ENCODE measurements around the gene PPM1B. TPM values are rescaled to one million over a fixed set of nuclear protein-coding genes. Genes with fewer than 3 reads are reported as not detected.
A peak's percentile ranks its signal among the peaks of the same experiment; 100 is the strongest.

Gene PPM1B
- total and polyA plus RNA-seq, 2 of the 4 experiments (the other 2 are of a cell fraction) = 13.4 to 14.7 TPM

GRCh38 chr2:44246840-44247369, 78.2 kb downstream of the PPM1B start:
- no peak overlapping the region for H3K18ac ChIP-seq (ENCODE audit: low read depth, low read length)
- no peaks in the 10 kb centered on the region for H4K20me1 ChIP-seq (ENCODE audit: insufficient read depth, low read length)
- no peaks in the 10 kb centered on the region for H3K36me3 ChIP-seq (ENCODE audit: control insufficient read depth, insufficient read depth, low read length)
- no peak overlapping the region for H4K8ac ChIP-seq (ENCODE audit: low read depth in 2 of 2, low read length in 2 of 2)
- H3K79me1 ChIP-seq (ENCODE audit: low read depth in 1 of 2, low read length in 2 of 2) = no peaks in the 10 kb centered on the region
- H3K27ac ChIP-seq (ENCODE audit: insufficient read depth, low read length) = no peak overlapping the region
- no peak overlapping the region for H3K4ac ChIP-seq (ENCODE audit: low read depth, low read length)
- no TSS peak for BruUV-seq (replicated peaks)
- no CpG with 5 or more reads among the region's 3 CpGs for WGBS, 2 experiments (ENCODE audit: extremely low coverage in 2 of 2, insufficient read length in 1 of 2)
- no peak overlapping the region for H2AK9ac ChIP-seq (replicated peaks; ENCODE audit: low read depth, low read length, poor library complexity)
- H3K4me2 ChIP-seq (ENCODE audit: low read depth, low read length) = no peak overlapping the region
- no peaks in the 10 kb centered on the region for H3K9me3 ChIP-seq (ENCODE audit: control insufficient read depth, insufficient read depth, low read length)
- TF ChIP-seq NFE2L2 (IDR thresholded peaks at IDR 0.05; ENCODE audit: low read depth, low read length) (peak; percentile 62), FOS (IDR thresholded peaks at IDR 0.05; ENCODE audit: low read depth, low read length) (no peak)
- H3K9ac ChIP-seq (ENCODE audit: low read depth, low read length) = no peak overlapping the region
- intact Hi-C loops (cut with micrococcal nuclease) = loop anchor here (10.0 kb wide), 1 partner anchor 468 kb away; no protein-coding TSS in a partner anchor
- no peak overlapping the region for H4K5ac ChIP-seq (ENCODE audit: low read depth, low read length)
- H4K91ac ChIP-seq (ENCODE audit: insufficient read depth, low read depth, low read length) = no peak overlapping the region
- no peak overlapping the region for H2BK15ac ChIP-seq (ENCODE audit: low read depth, low read length)
- H3K14ac ChIP-seq (replicated peaks; ENCODE audit: low read depth, low read length) = no peak overlapping the region
- H3K4me1 ChIP-seq (ENCODE audit: control insufficient read depth, insufficient read depth, low read length) = no peaks in the 10 kb centered on the region
- no peak overlapping the region for H2AK5ac ChIP-seq (ENCODE audit: low read depth, low read length)
- ChIA-PET CTCF (interaction anchor here (0.6 to 1.1 kb wide), 3 partner anchors 154 to 203 kb away, joined by 3 read pairs; no protein-coding TSS in a partner anchor), POLR2A (ENCODE audit: unreplicated experiment) (no interaction called here)
- no peaks in the 10 kb centered on the region for H3K9me1 ChIP-seq (ENCODE audit: insufficient read depth, low read length)
- dilution Hi-C loops (cut with HindIII; ENCODE audit: low sequenced_read_pairs, unreplicated experiment) = no loop called here
- DNase-seq = no peak
- no peak overlapping the region for H2BK5ac ChIP-seq (ENCODE audit: low read depth, low read length, poor library complexity, severe bottlenecking)
- in situ Hi-C loops (cut with MboI; ENCODE audit: low sequenced_read_pairs) = no loop called here
- no peak overlapping the region for H2BK20ac ChIP-seq (ENCODE audit: low read depth, low read length)
- H2BK120ac ChIP-seq (ENCODE audit: low read depth, low read length) = no peak overlapping the region
- H2AFZ ChIP-seq (replicated peaks; ENCODE audit: low read length, poor library complexity) = no peak overlapping the region
- H3K23ac ChIP-seq (ENCODE audit: low read depth, low read length) = no peak overlapping the region
- no peak overlapping the region for H3K4me3 ChIP-seq (ENCODE audit: insufficient read depth, low read depth, low read length)
- no peaks in the 10 kb centered on the region; the same call in 1 of the 2 replicates for H3K27me3 ChIP-seq (ENCODE audit: control insufficient read depth, insufficient read depth, low read length)
- no peak for ATAC-seq (ENCODE audit: low read depth)
- H3K56ac ChIP-seq (ENCODE audit: extremely low read depth, insufficient read depth, low read length) = no peak overlapping the region

Measured in IMR-90 (cell line).